ENCODE data around the gene CPLANE1. TPM values are rescaled to one million over a fixed set of nuclear protein-coding genes. Genes with fewer than 3 reads are reported as not detected.

CPLANE1 gene
- total RNA-seq, result 20.9 and 23.0 TPM in 2 replicates

DNA sequence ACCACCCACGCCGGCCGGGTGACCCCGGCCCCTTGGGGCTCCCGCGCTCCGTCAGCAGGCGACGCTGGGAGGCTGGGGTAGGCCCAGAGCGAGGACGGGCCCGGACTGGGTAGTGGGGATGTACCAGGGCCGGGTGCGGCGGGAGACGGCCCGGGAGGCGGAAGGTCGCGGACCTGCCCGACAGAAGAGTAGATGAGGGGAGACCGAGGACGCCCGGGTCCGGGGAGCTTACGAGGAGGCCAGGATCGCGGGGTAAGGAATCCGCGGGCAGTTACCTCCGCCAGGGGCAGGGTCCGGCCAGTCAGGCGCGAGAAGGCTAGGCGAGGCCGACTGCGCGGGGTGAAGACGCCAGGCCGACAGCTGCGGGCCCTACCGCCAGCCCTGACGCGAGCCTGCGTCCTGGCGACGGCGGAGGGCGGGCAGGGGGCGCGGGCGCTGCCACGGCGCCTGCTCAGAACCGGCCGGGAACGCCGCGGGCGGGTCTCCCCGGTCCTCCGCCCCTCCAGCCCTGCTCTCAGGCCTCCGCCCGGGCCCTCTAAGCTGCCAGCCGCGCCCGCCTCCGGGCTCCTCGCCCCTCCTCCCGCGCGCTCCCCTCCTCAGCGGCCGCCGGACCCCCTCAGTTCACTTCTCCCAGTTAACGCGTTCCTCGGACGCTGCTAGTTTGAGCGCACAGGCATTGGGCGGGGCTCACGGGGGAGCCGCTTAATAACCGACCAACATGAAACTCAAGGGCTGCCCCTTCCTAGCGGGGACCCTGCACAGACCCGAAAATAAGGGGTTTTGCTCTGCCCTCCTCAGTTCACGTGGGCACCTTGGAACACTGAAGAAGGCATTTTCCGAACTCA lies at the start of gene CPLANE1:
Gene CPLANE1, minus strand, starts transcription at position 407 of the 845 bp plus-strand sequence. CDS start 1,678 bp downstream, outside the sequence.

Other genes with a start within 250 kb of the CPLANE1 start
- gene NUP155, start 121.7 kb upstream of the CPLANE1 start, total RNA-seq, result 25.2 and 29.2 TPM in 2 replicates
- 23.9 and 25.4 TPM in 2 replicates for gene WDR70, start 129.9 kb upstream of the CPLANE1 start, total RNA-seq

Measured in smooth muscle cell of the pulmonary artery (primary cell).